Endodermal cell (in vitro differentiated cells): ENCODE data around the gene ZBTB37. TPM values are rescaled to one million over a fixed set of nuclear protein-coding genes. Genes with fewer than 3 reads are reported as not detected.

Experiments used
- DNase-seq: peaks from one replicate; pipeline ENCODE4 v3.0.0-alpha.2; 2017
- H3K27ac ChIP-seq: 2 replicates; pipeline ENCODE4 v1.5.1; 2013; ENCODE audit warnings: mild to moderate bottlenecking, low read depth, low read length, moderate library complexity
- H3K27me3 ChIP-seq: 2 replicates; pipeline ENCODE4 v1.6.1; 2013; ENCODE audit warnings: mild to moderate bottlenecking, low read length, moderate library complexity; ENCODE audit not compliant: insufficient read depth, control insufficient read depth, poor library complexity, severe bottlenecking
- H3K36me3 ChIP-seq: 2 replicates; pipeline ENCODE4 v1.7.0; 2013; ENCODE audit warnings: mild to moderate bottlenecking, low read length, moderate library complexity; ENCODE audit not compliant: control insufficient read depth, insufficient read depth
- H3K4me1 ChIP-seq: one replicate; pipeline ENCODE4 v1.7.0; 2013; ENCODE audit warnings: low read length; ENCODE audit not compliant: control insufficient read depth, insufficient read depth
- H3K4me3 ChIP-seq: 2 replicates; pipeline ENCODE4 v1.5.1; 2013; ENCODE audit warnings: mild to moderate bottlenecking, low read length, moderate library complexity
- H3K9ac ChIP-seq: 2 replicates; pipeline ENCODE4 v1.6.1; 2013; ENCODE audit warnings: mild to moderate bottlenecking, low read length, moderate library complexity; ENCODE audit not compliant: poor library complexity, severe bottlenecking; ENCODE audit errors: extremely low read depth
- H3K9me3 ChIP-seq: 2 replicates; pipeline ENCODE4 v1.6.1; 2013; ENCODE audit warnings: mild to moderate bottlenecking, low read length, moderate library complexity; ENCODE audit not compliant: control insufficient read depth
- H3K27ac Mint-ChIP-seq: 2 replicates; pipeline ENCODE4 v1.8.0; 2020; ENCODE audit warnings: mixed read lengths
- H3K27me3 Mint-ChIP-seq: 2 replicates; pipeline ENCODE4 v1.8.0; 2021; ENCODE audit warnings: mild to moderate bottlenecking, mixed read lengths; ENCODE audit not compliant: insufficient read depth
- H3K36me3 Mint-ChIP-seq: 2 replicates; pipeline ENCODE4 v1.8.0; 2020; ENCODE audit warnings: low read depth, mixed read lengths
- H3K4me1 Mint-ChIP-seq: 2 replicates; pipeline ENCODE4 v1.8.0; 2020; ENCODE audit warnings: mixed read lengths
- H3K4me3 Mint-ChIP-seq: 2 replicates; pipeline ENCODE4 v1.8.0; 2020; ENCODE audit warnings: mild to moderate bottlenecking, moderate library complexity, mixed read lengths
- H3K9me3 Mint-ChIP-seq: 2 replicates; pipeline ENCODE4 v1.8.0; 2020; ENCODE audit warnings: mild to moderate bottlenecking, mixed read lengths
- WGBS, 2 experiments: methylation state at CpG; one replicate each; pipeline versions ENCODE4 v1.1.5 to v1.1.7; 2013; ENCODE audit warnings: missing lambda C conversion rate in 2 of 2, mixed read lengths in 1 of 2; ENCODE audit not compliant: insufficient coverage in 1 of 2, insufficient read length in 1 of 2; 5-methylcytosine and 5-hydroxymethylcytosine counted together
- total RNA-seq, 2 donors: library from RNA; stranded (reverse); fragmentation: NEBNext Ultra II Directional in 1 of 2; extraction: Animal tissue kit (Norgen Biotek cat#: 25700) in 1 of 2; gene quantifications; 2 replicates in 1 of 2; 3 replicates in 1 of 2; pipeline ENCODE4 v1.2.1, GENCODE V29; 2021
- TF ChIP-seq, protein P1 (sequence below): fragments of 200-600 bp; sonication (generic); conservative IDR thresholded peaks from 2 replicates; pipeline ENCODE4 v1.5.0; 2021; ENCODE audit warnings: antibody characterized with exemption, mild to moderate bottlenecking

ZBTB37 gene
- total RNA-seq, 2 donors from 2014 or later = 17.4 to 24.2 TPM

DNA sequence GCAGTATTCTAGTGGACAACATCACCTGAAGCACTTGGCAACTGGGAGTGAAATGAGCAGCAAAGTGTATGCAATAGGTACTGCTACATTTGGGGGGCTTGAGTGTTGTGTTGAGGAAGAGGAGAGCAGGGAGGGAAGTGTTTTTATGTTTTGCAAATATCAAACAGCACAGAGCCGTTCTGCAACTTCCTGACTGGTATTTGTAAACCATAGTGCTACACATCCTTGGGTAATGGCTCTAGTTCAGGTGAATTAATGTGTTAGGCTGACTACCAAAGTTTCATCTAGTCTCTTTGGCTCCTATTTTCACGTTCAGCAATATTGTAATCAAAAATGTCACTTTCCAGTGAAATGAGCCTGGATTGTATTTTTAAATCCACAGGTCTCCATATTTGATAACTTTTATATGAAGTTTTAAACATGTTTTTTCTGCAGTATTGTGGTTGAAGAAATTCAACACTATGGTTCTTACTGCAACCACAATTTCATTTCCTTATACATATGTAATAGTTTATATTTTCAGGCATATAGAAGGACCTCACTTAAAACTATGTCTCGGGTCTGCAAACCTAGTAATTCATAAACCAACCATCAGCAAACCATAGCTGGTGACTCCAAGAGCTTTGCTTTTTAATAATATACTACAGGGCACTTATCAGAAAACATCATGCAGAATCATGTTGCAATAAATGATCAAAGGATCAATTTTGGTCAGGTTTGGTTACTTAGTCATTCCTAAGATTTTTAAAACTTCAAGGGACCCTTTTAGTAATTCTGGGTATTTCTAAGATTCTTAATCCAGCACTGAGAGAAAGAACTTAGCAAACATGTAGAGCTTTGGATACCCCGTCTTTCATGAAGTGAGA lies 18.8 kb downstream of the ZBTB37 start:
- no peak overlapping the region for H3K27ac ChIP-seq
- H3K4me1 ChIP-seq = no peaks in the 10 kb centered on the region
- Mint-ChIP-seq H3K36me3 (peaks cover 19% of the 10 kb centered on the region), H3K4me3 (no peak overlapping the region), H3K27ac (peak overlapping the region; percentile 7), H3K27me3 (no peaks in the 10 kb centered on the region), H3K4me1 (no peaks in the 10 kb centered on the region), H3K9me3 (no peaks in the 10 kb centered on the region)
- H3K27me3 ChIP-seq = no peaks in the 10 kb centered on the region
- H3K9ac ChIP-seq = no peak overlapping the region
- H3K9me3 ChIP-seq = no peaks in the 10 kb centered on the region
- no peak for DNase-seq
- no peak overlapping the region for H3K4me3 ChIP-seq
- TF ChIP-seq, protein P1, sequence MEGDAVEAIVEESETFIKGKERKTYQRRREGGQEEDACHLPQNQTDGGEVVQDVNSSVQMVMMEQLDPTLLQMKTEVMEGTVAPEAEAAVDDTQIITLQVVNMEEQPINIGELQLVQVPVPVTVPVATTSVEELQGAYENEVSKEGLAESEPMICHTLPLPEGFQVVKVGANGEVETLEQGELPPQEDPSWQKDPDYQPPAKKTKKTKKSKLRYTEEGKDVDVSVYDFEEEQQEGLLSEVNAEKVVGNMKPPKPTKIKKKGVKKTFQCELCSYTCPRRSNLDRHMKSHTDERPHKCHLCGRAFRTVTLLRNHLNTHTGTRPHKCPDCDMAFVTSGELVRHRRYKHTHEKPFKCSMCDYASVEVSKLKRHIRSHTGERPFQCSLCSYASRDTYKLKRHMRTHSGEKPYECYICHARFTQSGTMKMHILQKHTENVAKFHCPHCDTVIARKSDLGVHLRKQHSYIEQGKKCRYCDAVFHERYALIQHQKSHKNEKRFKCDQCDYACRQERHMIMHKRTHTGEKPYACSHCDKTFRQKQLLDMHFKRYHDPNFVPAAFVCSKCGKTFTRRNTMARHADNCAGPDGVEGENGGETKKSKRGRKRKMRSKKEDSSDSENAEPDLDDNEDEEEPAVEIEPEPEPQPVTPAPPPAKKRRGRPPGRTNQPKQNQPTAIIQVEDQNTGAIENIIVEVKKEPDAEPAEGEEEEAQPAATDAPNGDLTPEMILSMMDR = no peak
- 90 to 100% methylated on average over 1 to 4 of the region's 4 CpGs for WGBS, 2 experiments
- peaks cover 40% of the 10 kb centered on the region for H3K36me3 ChIP-seq

DNA sequence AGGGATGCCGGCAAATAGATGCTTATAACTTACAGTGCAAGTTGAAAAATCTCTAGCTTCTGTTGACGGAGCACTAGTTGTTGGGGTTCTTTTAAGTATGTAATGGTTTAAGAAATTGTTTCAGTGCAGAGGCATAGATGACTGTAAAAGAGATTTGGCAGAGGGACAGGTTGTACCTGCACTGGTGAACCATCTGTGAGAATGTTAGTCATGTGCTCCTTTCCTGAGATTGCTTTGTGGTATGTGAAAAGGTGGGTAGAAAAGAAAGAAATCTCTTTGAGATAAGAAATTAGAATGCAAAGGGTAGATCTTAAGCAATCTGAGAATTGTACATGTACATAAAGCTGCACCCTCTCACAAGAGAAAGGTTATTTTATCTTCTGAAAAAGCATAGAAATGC lies 19.4 kb downstream of the ZBTB37 start:
- Mint-ChIP-seq H3K9me3 (no peaks in the 10 kb centered on the region), H3K4me1 (no peaks in the 10 kb centered on the region), H3K36me3 (peaks cover 21% of the 10 kb centered on the region), H3K27me3 (no peaks in the 10 kb centered on the region), H3K4me3 (no peak overlapping the region), H3K27ac (no peak overlapping the region)
- peaks cover 40% of the 10 kb centered on the region for H3K36me3 ChIP-seq
- H3K4me1 ChIP-seq = no peaks in the 10 kb centered on the region
- TF ChIP-seq, protein P1 = no peak
- no peak overlapping the region for H3K9ac ChIP-seq
- no peaks in the 10 kb centered on the region for H3K9me3 ChIP-seq
- no peak for DNase-seq
- no peaks in the 10 kb centered on the region for H3K27me3 ChIP-seq
- no peak overlapping the region for H3K4me3 ChIP-seq
- WGBS, 2 experiments = 92 to 94% methylated on average over 2 of the region's 2 CpGs
- no peak overlapping the region for H3K27ac ChIP-seq

DNA sequence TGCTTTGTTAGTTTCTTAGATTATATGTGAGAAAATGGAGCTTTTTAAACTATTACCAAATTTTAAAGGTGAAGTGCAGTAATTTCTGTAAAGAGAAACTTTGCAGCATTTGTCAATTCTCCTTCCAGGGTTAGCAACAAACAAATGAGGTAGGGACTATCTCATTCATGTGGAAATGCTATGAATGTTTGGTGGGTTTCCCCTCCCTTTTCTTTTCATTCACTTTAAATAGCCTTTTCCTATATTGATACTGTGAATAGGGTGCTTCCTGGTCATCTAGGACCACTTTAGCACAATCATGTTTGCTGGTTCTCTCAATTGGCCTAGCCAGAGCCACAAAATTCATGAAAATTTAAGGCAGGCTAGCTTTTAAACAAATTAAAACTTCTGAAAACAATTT lies 20.6 kb downstream of the ZBTB37 start:
- Histone ChIP-seq H3K9ac (no peak overlapping the region), H3K27me3 (no peaks in the 10 kb centered on the region), H3K4me1 (no peaks in the 10 kb centered on the region), H3K36me3 (peaks cover 40% of the 10 kb centered on the region), H3K27ac (no peak overlapping the region), H3K9me3 (no peaks in the 10 kb centered on the region), H3K4me3 (no peak overlapping the region)
- Mint-ChIP-seq H3K27ac (no peak overlapping the region), H3K4me3 (no peak overlapping the region), H3K36me3 (peaks cover 22% of the 10 kb centered on the region), H3K4me1 (no peaks in the 10 kb centered on the region), H3K9me3 (no peaks in the 10 kb centered on the region), H3K27me3 (no peaks in the 10 kb centered on the region)
- TF ChIP-seq, protein P1 = no peak
- DNase-seq = no peak
